ENCODE results near the gene GRIN2A.

Gene GRIN2A

DNA sequence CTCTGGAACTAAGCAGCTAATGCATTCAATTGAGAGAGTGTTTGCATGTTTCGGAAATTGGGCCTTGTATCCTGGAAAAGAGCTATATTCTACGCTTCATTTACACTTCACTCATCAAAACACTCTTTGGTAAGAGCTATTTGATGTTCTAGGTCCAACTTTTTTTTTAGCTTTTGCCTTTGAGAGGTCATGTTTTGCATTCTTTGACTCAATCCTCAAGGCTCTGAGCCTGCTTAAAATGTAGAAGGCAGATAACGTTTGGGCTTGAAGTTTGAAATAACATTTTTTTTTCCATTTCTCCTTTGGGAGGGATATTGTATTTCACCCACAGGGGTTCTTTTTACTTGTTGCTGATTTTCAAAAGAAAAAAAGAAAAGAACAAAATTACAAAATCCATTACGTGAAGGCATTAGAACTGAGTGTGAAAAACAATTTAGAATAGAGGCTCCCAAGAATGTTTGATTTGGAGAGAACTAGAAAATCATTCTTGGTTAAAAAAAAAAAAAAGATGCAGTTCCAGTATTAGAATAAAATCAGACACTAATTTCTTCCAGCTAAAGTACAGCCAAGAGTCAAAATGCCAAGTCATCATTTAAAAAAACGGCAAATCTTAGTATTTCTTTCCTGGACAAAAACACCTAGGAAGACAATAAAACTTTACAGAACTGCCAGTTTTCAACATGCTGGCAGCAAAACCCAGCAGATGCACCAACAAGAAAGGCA is 268.5 kb downstream of the GRIN2A start:
- H3K4me3 ChIP-seq (ENCODE audit: control insufficient read depth, low read depth, low read length): no peak overlapping the region
- DNase-seq (ENCODE audit: low read depth): no peak
- TF ChIP-seq, protein P1, sequence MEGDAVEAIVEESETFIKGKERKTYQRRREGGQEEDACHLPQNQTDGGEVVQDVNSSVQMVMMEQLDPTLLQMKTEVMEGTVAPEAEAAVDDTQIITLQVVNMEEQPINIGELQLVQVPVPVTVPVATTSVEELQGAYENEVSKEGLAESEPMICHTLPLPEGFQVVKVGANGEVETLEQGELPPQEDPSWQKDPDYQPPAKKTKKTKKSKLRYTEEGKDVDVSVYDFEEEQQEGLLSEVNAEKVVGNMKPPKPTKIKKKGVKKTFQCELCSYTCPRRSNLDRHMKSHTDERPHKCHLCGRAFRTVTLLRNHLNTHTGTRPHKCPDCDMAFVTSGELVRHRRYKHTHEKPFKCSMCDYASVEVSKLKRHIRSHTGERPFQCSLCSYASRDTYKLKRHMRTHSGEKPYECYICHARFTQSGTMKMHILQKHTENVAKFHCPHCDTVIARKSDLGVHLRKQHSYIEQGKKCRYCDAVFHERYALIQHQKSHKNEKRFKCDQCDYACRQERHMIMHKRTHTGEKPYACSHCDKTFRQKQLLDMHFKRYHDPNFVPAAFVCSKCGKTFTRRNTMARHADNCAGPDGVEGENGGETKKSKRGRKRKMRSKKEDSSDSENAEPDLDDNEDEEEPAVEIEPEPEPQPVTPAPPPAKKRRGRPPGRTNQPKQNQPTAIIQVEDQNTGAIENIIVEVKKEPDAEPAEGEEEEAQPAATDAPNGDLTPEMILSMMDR (conservative IDR thresholded peaks at IDR 0.05; ENCODE audit: control insufficient read depth, insufficient read depth, low read depth, low read length): no peak

DNA sequence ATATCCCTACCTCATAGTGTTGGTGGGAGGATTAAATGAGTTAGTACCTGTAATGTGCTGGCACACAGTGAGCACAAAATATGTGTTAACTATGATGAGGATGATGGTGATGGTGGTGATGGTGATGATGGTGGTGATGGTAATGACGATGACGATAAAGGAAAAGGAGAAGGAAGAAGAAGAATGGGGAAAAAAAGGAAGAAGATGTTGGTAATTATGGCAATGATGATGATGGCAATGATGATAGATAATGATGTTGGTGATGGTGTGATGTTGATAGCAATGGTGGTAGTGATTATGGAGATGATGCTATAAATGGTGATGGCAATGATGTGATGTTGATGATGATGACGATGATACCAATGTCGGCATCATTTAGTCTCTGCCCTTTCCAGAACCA is 270.2 kb downstream of the GRIN2A start:
- no peak for DNase-seq (ENCODE audit: low read depth)
- no peak overlapping the region for H3K4me3 ChIP-seq (ENCODE audit: control insufficient read depth, low read depth, low read length)
- TF ChIP-seq, protein P1 (conservative IDR thresholded peaks at IDR 0.05; ENCODE audit: control insufficient read depth, insufficient read depth, low read depth, low read length): no peak

DNA sequence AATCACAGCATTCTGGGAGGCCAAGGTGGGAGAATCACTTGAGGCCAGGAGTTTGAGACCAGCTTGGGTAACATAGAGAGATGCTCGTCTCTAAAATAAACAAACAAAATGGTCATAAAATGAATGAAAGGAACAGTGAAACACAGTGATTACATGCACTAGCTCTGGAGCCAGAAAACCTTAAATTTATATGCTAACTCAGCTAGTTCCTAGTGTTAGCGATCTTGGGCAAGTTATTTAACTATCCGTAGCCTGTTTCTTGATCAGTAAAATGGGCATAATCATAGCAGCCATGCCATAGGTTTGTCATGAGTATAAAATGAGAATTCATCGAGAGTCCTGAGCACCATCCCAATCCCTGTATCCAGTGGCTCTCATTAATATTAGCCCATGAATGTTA is 271.0 kb downstream of the GRIN2A start:
- no peak overlapping the region for H3K4me3 ChIP-seq (ENCODE audit: control insufficient read depth, low read depth, low read length)
- TF ChIP-seq, protein P1 (conservative IDR thresholded peaks at IDR 0.05; ENCODE audit: control insufficient read depth, insufficient read depth, low read depth, low read length): no peak
- no peak for DNase-seq (ENCODE audit: low read depth)

DNA sequence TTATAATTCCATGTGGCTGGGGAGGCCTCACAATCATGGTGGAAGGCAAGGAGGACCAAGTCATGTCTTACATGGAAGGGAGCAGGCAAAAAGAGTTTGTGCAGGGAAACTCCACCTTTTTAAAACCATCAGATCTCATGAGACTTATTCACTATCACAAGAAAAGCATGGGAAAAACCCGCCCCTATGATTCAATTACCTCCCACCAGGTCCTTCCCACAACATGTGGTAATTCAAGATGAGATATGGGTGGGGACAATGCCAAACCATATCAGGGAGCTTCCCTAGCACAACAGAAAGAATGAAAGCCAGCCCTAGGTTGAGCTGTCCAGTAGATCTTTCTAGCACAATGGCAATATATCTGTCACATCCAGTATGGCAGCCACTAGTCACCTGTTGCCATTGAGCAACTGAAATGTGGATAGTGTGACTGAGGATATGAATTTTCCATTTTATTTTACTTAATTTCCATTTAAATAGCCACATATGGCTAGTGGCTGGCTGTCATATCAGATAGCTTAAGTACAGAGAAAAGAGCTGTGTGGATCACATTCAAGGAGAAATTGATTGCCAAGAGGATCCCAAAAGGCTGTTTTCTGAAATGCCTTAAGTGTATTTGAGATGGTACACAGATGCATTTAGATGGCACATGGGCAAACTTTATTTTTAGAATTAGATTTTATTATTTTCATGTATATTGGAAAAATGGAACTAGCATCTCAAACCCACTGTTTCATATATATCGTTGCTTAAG is 273.0 kb downstream of the GRIN2A start:
- no peak overlapping the region for H3K4me3 ChIP-seq (ENCODE audit: control insufficient read depth, low read depth, low read length)
- peak; percentile 6 for DNase-seq (ENCODE audit: low read depth)
- TF ChIP-seq, protein P1 (conservative IDR thresholded peaks at IDR 0.05; ENCODE audit: control insufficient read depth, insufficient read depth, low read depth, low read length): no peak

DNA sequence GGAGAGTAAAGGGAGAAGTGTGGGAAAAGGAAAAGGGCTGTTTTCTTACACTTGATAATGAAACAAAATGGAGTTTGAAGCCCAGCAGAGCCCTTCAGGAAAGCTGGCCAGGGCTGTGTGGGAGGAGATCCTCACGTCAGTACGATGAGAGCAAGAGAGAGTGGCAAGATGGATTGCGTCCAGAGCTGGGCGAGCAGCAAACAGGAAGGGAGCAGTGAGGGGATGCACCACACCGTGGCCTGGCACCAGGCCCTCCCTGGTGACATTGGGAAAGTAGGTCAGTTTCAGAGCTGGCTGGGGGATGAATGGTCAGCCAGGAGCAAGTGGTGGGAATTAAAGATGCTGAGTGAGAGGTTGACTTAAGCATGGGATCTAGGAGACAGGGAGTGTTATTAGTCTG is 273.6 kb downstream of the GRIN2A start:
- no peak overlapping the region for H3K4me3 ChIP-seq (ENCODE audit: control insufficient read depth, low read depth, low read length)
- DNase-seq (ENCODE audit: low read depth): no peak
- TF ChIP-seq, protein P1 (conservative IDR thresholded peaks at IDR 0.05; ENCODE audit: control insufficient read depth, insufficient read depth, low read depth, low read length): no peak

DNA sequence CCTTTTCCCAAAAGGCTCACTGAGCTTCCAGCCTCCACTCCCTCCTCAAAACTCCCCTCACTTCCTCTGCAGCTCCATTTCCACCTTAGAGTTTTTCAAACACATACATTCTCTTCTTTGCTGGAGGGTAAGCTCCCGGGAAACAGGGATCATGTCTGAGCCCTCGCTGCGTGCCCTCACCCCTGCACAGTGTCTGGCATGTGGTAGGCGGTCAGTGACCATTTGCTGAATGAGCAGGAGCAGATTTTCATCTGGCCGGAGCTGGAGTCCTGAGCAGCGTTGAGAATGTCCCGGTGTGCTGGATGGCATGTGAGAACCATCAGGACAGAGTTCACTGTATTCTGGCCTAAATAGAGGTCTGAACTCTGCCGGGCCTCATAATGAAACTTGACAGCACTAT is 274.5 kb downstream of the GRIN2A start:
- TF ChIP-seq, protein P1 (conservative IDR thresholded peaks at IDR 0.05; ENCODE audit: control insufficient read depth, insufficient read depth, low read depth, low read length): no peak
- DNase-seq (ENCODE audit: low read depth): no peak
- H3K4me3 ChIP-seq (ENCODE audit: control insufficient read depth, low read depth, low read length): no peak overlapping the region

Data from fibroblast of mammary gland (primary cell).